GM18508 (cell line): Measurements from ENCODE around the gene PROB1.
"Not testable (repeated sequence)": the region's sequence is repeated elsewhere in the genome, so short reads cannot be mapped to it uniquely, and the experiment has no call there.

Source experiments
- ATAC-seq: cut with Tn5 transposase; IDR thresholded peaks from one replicate; pipeline ENCODE4 v1.9.1; 2021; ENCODE audit warnings: moderate number of reproducible peaks; ENCODE audit not compliant: insufficient read depth, unreplicated experiment

The PROB1 gene

GRCh38 chr5:139383275-139383992, 11.5 kb downstream of the PROB1 start, which contains the start of gene SLC23A1:
TSS of gene SLC23A1 (minus strand) at chr5:139383297. CDS start at chr5:139383253, 44 bp downstream.
- no peak for ATAC-seq

DNA sequence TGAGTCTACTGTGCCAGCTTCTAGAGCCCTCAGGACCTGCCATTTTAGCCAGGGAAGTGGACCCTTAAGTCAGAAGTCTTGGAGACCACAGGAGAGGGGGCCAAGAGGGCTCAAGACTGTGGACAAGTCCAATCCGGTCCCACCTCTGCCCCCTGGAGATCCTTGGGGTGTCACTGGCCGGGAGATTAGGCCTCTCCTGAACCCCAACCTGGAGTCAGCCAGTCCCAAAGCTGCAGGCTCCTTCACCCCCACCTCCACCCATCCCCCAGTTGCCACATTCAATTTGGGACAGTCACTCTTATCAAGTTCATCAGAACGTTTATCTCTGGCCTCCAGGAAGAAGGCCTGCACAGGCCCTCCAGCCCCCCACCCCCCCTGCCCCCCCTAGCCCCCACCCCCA, 12.1 kb downstream of the PROB1 start:
- no peak for ATAC-seq

GRCh38 chr5:139381837-139382761, 12.8 kb downstream of the PROB1 start:
- no peak for ATAC-seq

DNA sequence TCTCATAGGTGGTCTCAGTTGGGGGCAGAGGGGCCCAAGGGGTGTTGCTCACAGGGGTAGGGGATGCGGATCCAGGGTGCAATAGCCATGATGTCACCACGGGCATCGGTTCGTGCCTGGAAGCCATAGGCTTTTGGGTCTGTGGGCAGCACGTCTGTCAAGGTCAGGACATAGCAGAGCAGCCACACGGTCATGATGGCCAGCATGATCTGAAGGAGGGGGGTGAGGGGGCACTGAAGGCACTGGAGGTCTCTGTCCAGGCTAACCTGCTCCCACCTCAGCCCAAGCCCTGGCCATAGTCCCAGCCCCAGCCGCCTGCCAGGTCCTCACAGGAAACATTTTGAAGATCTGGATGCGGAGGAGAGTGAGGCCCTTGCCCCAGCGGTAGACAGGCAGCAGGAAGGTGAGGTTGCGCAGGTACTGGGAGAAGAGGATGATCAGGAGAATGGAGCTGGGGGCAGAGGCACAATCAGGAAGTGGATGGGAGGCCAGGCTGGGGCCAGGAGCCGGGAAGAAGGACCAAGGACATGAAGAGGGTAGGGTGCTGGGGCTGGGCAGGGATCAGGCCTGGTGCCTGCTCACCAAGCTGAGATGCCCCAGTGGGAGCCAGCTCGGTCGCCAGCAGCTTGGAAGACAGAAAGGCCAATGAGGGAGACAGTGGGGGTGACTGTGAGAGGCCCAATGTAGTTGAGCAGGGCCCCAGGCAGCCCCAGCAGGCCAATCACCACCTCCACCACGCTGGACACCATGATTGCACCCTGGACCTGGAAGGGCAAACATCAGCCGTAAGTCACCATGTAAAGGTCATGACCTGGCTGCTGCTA, 15.1 kb downstream of the PROB1 start:
- ATAC-seq, result no peak

- ATAC-seq, result no peak
Measured at GRCh38 chr5:139378941-139379361, 16.0 kb downstream of the PROB1 start.

DNA sequence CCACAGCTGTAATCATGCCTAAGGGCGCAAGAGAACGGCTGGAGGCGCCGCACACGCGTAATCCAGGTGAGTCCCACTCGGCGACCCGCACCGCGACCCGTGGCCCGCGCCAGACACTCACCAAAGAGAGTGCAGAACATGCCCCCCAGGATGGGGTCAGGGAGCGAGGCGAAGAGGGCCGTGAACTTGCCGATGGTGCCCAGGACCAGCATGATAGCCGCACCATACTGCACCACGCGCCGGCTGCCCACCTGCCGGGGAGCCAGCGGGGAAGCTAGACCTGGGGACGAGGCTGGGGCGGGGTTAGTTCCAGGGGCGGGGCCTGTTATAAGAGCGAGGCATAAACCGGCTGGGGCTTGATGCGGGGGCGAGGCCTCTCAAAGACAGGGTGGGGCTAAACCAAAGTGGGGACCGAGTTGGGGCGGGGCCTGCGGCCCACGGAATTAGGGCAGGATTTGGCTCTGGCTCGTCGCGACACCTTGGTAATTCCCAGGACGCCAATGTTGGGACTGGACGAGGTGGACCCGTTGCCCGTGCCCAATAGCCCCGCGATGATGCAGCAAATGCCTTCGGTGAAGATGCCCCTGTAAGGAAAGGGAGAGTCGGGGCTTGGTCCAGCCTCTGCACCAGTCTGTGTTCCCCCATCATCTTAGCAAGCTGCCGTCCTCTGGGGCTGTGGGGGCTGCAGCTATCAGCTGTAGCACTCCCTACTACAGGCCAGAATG, 16.6 kb downstream of the PROB1 start:
- no peak for ATAC-seq

DNA sequence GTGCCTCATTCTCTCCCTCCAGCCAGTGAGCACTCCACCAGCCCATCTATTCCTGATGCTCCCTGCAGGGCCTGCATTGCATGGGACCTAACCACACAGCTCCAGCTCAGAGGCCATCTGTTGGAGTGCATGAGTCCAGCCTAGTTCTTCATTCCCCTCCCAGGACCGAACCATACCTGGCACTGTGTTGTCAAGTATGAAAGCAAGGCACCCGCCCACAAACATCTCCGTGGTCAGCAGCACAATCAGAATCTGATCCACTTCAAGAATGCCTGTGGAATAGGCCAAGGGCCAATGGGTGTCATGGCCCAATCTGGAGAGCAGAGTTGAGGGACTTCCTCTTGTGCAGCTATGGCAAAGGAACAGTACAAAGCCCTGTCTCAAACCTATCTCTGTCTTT, 17.7 kb downstream of the PROB1 start:
- no peak for ATAC-seq

DNA sequence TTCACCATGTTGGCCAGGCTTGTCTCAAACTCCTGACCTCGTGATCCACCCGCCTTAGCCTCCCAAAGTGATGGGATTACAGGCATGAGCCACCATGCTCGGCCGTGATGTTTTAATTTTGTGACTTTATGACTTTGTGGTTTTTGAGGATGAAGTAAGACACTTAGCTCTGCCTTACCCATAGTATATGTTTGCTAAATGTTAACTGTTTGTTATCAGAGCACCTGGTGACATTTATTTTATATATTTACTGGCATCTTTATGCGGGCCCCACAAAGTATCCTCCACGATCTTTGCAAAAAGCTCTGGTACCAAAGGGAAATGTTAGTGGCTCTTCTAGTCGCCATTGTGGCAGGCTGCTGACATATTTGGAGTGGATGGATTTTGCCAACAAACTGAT, 18.5 kb downstream of the PROB1 start:
- no peak for ATAC-seq

- no peak for ATAC-seq
Measured at GRCh38 chr5:139374909-139375308, 20.0 kb downstream of the PROB1 start.

GRCh38 chr5:139371482-139372435, 23.1 kb downstream of the PROB1 start:
- no peak for ATAC-seq

DNA sequence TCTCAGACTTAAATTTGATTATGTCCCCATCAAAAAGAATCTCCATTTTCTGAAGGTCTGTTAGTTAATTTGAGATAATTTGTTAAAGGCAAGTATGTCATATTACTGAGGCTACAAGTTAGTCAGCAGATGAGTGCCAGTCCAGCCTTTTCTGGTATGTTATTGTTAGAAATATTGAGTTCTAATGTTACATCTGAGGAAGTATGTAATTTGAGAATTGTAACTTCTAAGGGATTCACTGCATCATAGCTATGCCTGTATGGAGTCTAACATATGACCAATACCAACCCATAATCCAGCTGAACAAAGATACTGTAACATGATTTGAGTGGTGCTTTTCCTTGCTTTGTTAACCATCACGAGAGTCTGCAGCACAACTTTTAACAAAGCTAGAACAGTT, 25.7 kb downstream of the PROB1 start:
- no peak for ATAC-seq

GRCh38 chr5:139368613-139369012, 26.3 kb downstream of the PROB1 start:
- ATAC-seq, result no peak

- no peak for ATAC-seq
Measured at GRCh38 chr5:139364466-139364865, 30.4 kb downstream of the PROB1 start.

GRCh38 chr5:139363937-139364336, 31.0 kb downstream of the PROB1 start:
- ATAC-seq, result no peak

- ATAC-seq, result no peak
Measured at GRCh38 chr5:139361835-139362429, 33.0 kb downstream of the PROB1 start.

- ATAC-seq, result no peak
Measured at GRCh38 chr5:139360384-139360783, 34.5 kb downstream of the PROB1 start.

- ATAC-seq, result no peak
Measured at GRCh38 chr5:139358064-139358463, 36.8 kb downstream of the PROB1 start.

- not testable (repeated sequence) for ATAC-seq
Measured at GRCh38 chr5:139355900-139356299, 39.0 kb downstream of the PROB1 start.
